ENCODE measurements around the gene EBF3.

EBF3 gene

DNA sequence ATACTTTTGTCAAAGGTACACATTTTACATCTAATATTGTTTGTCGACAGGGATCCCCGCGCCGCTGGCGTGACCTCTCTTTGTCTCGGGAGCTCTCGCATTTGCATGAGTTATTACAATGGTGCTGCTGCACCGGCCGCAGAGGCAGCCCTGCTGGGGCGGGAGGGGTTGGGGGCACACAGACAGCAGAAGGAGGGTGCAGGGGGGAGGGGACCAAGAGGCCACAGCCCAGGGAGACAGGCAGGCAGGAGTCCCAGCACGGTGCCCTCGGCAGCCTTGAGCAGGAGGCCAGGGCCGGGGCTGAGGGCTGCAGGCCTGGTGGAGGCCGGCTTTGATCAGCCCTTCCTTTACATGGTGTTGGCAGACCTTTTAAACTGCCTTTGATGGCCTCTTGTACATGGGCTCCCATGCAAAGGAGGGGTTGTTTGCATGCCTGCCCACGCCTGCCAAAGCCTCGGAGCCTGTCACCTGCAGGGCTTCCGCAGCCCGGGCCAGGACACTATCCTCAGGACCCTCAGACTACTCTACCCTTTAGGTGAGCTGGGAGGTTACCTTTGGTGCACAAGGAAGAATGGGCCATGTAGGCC is 95.5 kb downstream of the EBF3 start:
- DNase-seq = peak; percentile 44 to 77

DNA sequence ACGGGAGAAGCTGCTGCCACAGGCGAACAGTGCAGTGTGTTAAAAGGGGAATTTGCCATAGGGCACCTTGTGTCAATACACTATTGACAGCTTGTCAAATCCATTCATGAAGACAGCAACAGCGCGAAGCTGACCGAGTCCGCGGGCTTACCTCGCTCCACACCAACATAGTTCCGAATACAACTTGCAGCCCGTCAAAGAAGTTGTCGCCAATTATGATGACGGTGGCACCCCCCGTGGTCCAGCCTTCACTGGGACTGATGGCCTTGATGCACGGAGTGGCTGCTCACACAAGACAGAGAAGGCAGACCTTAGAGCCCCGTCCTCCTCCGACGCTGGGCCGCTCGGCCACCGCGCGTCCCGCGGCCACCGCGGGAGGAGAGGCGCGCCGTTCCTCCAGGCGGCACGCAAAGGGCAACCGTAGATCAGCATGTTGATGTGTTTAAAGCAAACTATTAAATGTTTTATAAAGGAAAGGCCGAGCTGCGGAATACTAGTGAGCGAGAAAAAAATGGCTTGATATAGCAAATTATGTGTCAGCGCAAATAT is 96.4 kb downstream of the EBF3 start:
- no peak for DNase-seq

DNA sequence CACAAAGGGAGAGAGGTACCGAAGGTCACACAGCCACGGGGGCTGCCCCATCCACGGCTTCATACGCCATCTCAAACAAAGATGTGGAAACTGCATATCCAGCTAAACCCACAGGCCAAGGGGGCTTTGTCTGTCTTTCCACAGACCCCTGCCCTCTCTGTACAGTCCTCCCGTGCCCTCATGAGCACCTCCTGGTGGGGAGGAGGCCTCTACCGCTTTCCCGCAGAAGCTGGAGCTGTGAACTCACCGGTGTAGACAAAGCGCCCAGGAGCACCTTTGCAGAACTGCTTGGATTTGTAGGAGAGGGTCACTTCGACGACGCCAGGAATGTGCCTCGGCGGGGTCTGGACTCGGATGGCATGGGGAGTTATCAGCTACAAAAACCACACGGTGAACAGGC is 97.2 kb downstream of the EBF3 start:
- no peak for DNase-seq

DNA sequence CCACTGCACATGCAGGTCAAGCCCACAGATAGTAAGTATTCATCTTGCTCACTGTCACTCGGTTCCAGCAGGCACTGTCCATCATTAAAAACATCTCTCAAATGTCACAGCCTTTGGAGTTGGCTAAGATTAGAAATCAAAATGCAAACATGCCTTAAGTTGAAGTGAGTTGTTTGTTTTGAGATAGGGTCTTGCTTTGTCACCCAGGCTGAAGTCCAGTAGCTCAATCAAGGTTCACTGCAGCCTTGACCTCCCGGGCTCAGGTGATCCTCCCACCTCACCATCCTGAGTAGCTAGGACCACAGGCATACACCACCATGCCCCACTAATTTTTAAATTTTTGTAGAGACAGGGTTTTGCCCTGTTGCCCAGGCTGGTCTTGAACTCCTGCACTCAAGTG is 98.1 kb downstream of the EBF3 start:
- DNase-seq = no peak

DNA sequence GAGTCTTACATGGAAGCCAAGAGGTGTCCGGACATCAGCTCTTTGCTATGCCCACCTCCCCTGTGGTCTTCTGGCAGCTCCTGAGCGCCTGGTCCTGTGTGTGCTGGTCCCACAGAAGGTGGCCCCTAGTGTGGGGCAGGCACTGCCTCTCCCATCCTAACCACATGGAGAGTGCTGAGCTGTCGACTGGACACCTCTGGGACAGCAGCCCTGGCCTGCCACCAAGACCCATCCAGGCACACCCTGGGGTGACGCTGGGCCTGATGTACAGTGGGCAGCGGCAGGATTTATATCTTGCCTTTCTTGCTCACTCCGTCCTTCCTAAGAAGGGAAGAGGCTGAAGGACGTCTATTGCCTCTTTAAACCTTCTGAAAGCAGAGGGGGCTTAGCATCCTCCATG is 98.7 kb downstream of the EBF3 start:
- no peak for DNase-seq

DNA sequence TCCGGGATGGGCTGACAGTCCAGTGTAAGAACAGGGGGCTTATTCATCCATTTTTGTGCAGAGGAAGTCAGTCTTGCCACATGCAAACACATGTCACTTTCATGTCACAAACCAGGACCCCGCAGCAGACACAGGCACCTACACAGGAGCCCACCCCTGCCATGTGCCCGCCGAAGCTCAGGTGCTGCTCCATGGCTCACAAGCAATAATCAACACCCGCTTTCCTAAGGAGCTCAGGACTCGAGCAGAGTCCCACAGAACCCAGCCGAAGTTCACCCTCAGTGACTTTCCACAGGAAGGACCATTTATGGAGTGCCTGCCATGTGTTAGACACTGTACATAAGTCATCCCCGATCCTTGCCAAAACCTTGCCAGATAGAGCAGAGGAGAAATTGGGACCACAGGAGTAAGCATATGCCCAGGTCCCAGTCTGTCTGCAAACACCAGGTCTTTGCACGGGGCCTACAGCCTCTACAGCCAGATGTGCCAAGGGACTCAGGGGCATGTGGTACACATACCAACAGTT is 99.4 kb downstream of the EBF3 start:
- DNase-seq = no peak

DNA sequence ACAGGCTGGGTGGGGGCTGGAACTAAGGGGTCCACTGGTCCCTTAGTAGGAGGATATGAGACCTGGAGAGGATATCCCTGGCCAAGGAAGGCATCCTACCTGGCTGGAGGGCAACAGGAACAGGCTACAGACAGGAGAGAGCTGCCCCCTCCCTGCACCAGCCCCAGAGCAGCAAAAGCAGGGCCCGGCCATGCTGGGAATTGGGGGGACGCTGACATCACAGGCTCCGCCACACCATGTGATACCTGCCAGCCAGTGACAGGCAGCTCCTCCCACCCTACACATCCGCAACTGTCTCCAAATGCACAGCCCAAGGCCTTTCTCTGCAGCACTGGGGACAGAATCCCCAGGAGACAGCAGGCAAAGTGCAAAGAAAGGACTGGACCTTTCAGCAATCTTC is 100.0 kb downstream of the EBF3 start:
- DNase-seq = no peak

DNA sequence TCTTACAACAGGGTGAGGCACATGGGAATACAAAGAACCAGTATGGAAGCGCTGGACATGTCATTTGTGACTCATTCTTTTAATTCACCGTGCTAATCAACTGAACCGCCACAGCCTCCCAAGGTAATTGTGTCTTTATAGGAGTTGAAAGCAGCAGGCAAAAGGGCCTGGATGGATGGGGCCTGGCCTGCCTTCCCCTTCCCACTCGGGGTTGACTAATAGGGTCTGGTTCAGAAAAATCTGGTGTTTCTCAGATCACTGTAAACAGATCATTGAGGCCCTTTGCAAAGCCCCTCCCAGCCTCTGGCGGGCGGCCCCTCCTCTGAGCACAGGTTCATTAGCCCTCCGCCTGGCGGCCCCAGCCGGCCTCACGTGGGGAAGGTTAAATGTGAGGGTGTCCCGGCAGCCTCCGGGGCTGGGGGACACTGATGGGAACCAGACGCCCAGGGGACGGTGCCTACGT is 100.8 kb downstream of the EBF3 start:
- DNase-seq = no peak

DNA sequence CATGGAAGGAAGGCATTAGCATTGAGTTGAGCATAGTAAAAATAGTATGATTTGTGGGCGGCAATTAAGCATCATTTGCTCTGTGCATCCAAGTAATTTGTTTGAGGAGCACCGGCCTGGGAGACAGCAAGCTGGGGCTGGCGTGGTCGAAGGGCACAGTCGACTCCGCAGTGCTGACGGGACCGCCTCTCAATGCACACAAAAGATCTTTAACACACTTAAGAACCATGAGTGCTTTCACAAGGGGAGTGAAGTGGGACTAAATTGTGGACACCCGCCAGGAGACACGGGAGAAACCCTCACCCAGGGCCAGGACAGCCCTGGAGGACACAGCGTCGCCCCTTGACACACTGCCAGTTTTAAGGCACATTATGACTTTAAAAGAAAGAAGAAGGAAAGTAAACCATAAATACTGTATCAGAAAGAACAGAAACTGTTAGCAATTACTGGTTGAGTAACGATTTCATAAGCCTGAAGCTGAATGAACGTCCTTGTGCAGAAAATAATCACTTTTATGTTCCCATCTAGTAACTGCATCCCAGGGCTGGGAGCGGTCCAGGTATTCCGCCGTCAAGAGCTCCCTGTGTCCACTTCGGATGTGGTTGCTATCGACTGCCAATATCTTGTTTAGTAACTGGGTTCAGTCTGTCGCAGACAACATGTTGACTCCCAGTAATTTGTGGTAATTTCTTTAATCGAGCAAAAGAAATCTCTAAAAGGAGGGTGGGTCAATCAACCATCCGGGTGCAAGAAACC is 102.1 kb downstream of the EBF3 start:
- DNase-seq = no peak

DNA sequence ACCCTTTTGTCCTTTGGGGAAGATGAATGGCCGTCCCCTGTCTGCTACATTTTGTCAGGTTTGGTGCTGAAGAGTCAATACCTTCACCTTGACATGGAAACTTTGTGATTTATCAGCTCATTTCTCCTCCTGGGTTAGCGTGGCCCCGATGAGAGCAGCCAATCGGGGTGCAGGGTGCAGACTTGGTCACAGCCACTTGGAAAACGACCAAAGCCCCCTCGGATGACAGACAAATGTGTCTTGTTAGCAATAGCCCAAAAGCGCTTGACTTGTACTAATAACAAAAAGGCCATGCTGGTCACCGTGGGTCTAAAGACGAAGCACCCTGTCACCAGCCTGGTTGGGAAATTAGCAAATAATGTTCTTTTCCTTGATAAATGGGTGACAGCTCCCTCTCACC is 103.7 kb downstream of the EBF3 start:
- DNase-seq = no peak

DNA sequence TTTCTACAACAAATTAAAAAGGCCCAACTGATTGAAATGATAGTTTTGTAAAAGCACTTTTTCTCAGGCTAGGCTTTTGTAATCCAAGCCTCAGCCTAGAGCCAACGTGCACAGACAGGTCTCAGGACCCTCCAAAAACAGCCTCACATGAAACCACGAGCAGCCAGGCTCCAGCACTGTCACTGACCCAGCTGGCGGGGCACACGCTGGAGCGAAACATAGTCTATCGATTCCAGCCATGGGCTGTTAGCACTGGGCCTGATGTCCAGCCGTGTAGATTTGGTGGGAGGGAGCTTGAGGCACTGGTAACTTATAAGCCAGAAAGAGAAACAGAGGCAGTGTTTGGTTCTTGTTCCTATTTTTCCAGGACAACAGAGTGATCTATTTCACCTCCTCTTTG is 104.5 kb downstream of the EBF3 start:
- no peak for DNase-seq

DNA sequence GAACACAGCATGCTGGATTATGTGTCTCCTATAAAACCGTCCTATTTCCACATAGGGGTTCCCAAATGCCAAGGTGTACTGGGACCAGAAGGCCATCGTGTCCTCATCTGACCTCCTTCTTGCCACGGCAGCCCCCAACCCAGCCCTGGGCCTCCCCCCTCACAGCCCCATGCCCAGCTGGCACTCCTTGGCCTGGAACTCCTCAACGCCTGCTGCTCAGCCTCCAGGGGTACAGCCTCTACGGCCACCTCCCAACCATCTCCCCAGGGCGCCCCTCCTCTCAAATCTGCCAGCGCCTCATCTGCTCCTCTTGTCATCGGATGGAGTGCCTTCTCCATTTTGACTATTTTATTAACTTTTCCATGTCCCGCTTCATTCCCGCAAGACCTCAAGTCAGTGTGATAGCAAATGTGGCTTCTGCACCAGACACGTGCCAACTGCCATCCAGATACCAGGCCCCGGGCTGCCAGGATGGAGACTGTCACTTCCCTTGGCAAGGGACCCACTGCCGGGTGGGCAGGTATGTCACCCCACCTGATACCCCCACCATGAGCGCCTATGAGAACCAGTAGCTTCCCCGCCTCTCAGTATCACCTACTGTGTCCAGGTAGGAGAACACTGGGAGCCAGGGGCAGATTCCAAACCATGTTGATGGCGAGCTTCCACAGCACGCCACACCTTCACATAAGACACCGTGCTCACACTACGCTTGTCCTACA is 106.7 kb downstream of the EBF3 start:
- no peak for DNase-seq

DNA sequence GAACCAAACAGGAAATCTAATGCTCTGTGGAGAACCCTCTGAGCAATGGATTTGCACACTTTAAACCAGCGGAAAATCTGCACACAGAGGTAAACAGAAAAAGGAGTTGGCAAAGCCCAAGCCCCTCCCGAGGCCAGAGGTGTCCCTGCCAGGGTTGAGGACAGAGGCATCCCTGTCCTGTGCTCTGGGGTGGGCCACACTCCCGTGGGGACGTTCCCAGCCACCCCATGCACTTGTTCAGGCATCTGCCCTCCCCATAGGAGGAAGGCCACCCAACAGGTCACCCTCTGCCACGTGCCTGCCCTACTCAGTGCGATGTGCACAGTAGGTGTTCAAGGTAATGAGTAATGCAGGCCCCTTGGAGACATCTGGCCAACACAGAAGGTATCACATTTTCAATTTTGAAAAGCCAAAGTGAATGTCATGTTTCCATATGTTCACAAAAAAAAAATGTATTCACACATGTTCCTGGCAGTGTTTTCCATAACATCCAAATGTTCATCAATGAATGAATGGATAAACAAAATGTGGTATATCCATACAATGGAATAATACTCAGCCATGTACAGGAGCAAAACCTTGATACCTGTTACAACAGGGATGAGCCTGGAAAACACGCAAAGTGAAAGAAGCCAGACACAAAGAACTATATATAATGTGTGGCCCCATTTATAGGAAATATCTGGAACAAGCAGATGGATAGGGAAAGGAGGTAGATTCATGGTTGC is 108.1 kb downstream of the EBF3 start:
- DNase-seq = no peak

DNA sequence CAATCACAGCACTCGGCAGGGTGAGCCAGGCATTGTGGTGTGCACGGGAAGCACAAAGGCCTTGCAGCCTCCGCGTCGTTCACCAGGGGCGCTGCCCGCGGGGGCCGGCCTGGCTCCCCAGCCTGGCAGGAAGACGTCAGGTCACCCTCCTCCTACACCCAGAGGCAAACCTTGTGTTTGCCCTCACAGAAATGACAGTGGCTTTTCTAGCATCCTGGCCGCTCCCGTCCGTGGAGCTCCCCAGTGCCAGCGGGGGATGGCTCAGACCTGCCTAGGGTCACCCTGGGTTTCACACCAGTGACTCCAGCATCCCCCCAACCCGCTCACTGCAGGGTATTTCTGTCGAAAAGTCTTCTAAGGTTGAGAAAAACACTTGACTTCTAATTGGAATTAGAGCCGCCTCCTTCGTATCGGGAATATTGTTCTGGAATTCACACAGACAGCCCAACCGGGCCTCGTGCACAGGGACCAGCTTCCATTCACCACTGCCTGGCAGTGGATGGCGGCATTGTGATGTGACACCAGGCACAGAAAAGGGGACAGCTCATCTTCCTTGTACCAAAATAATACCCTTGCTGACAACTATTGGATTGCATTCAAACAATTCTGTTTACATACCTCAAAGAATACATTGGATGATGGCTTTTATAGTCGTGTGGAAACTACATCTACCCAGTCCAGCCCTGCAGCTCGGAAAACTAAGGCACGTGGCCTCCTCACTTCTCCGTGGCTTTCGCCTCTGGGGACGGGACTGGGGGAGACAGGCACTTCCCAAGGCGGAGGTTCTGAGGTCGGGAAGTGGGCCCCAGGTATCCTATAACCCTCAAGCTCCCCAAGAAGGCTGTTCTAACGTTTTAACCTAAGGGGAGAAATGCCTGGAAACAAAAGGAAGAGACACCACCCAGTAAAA is 109.0 kb downstream of the EBF3 start:
- no peak for DNase-seq

DNA sequence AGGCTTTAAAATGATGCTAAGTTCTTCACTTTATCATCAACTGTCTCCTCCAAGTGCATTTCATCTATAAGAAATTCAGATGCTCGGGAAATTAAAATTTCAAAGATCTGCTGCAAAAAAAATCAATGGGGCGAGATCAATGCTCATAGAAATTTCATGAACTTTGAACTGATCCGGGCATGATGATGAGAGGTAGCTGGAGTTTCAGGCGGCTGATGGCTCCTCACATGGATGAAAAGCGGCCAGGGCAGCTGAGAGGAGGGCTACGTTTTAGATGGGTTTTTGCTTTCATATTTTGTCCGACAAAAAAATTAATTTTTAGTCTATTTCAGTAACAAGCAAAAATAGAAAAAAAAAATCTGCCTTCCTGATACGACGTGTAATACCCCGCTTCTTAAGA is 109.9 kb downstream of the EBF3 start:
- no peak for DNase-seq

DNA sequence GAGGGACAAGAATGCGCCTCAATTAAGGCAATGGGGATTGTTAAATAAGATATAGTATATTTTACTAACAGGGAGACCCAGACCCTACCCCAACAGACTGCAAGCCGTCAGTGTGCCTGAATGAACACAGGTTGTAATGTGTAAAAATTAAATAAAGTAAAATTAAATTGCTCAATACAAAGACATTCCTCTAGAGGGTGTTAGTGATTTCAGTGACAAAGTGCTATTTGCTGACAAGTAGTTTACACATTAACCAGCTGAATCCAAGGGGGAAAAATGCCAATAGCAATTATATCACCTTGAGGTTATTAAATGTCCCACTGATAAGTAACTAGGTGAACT is 110.5 kb downstream of the EBF3 start:
- peak; percentile 3 to 36 for DNase-seq

DNA sequence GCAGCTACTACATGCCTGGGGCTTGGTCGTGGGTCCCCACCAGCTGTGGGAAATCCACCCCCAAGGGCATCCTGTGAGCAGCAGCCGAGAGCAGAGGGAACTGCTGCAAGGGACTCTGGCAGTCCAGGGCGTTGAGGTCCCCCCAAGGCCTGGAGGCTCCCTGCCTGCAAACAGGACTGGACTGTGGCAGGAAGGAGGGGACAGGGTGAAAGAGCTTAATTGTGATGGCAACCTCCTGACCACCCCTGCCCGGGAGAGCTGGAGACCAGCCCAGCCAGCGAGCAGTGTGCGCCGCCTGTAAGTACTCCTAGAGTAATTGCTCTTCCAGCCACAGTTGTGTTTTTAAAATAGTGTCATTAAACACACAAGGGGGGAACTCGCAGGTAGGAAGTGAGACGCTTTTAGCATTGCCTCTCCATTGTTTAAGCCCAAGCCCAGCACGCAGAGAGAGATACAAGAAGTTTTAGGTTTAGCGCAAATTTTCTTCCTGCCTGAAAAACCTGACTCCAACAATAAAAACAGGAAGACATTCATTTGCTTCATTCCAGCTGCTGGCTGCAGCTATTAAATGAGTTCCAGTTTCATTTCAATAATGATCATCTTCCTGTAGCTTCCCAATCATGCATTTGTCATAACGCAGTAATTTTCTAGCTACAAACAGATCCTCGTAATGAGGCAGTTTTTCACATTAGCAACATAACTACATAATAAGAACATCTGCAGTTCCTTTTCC is 111.1 kb downstream of the EBF3 start:
- DNase-seq = no peak

DNA sequence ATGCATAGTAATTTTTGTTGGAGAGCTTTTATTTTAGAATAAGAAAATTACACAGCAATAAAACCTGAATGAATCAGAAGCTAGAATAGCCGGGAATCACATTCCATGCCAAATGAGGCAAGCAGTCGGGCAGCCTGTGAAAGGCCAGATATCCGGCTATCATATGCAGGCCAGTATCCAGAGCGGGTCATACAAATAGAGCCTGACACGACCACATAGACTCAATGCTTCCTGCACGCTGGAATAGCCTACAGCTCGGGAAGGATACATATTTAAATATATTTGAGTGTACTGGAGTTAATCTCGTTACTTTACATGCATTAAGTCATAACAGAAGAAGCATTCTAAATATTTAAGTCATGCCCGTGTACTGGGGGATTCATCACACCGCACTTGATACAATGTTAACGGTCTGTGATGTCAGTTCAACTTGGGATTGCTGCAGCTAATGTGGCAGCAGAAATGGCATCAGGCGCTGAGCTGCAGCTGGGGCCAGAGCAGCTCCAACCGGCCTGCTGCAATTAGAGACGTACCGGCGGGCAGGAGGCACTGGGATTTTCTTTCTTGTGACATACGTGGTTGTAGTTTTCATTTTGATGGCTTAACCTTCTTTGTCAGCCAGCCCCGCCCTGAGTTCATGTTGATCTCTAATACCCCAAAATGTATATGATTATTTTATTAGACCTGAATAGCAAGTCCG is 112.0 kb downstream of the EBF3 start:
- DNase-seq = no peak

DNA sequence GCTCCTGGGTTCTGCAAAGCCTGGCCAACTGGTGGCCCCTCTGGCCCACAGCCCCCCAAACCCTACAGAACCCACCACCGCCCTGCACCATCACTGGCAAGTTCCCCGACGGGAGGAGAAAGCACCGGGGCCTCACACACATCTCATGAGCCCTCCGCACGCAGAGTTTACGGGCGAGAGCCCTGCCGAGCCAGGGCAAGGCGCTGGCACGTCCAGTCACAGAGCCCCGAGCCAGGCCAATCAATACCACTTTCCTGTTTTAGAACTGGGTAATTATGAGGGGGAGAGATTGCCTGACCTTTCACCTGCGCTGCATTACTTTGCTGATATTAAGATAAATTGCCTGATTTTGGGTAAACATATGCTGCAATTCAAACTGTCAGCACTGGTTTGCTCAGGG is 113.3 kb downstream of the EBF3 start:
- no peak for DNase-seq

DNA sequence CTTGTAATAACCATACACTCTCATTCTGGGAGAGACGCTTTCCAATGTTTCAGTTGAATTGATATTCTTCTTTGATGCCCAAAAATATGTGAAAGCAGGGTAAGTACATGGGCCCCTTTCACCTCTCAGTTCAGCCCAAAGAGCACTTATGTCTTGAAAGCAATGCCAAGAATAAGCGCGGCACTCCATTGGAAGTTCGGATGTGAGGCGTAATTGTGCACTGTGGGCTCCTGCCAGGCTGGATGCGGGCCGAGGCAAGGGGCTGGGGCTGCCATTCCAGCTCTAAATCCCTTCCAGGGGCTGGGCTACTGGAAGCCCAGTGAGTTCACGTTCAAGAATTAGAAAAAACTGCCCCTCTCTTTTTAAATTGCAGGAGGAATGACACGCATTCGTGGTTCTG is 113.8 kb downstream of the EBF3 start:
- no peak for DNase-seq

DNA sequence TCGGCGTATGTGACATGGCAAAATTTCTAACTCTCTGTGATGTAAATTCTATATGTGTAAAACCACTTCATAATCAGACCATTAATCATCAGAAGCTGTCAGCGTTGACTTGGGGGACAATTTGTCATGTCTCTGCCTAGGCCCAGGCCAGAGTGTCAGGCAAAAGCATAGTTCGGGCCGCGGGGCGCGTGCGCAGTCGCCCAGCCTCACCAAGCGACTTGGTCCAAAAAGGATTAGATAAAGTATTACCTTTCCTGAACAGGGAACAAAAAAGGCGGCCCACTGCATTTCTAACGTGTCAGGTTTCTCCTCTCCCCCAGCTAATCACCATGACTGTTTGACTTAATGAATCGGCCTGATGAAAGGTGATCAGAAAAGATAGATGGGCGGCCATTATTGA is 114.2 kb downstream of the EBF3 start:
- DNase-seq = no peak
